Measurements from ENCODE around the gene BPIFB6.

The BPIFB6 gene

DNA sequence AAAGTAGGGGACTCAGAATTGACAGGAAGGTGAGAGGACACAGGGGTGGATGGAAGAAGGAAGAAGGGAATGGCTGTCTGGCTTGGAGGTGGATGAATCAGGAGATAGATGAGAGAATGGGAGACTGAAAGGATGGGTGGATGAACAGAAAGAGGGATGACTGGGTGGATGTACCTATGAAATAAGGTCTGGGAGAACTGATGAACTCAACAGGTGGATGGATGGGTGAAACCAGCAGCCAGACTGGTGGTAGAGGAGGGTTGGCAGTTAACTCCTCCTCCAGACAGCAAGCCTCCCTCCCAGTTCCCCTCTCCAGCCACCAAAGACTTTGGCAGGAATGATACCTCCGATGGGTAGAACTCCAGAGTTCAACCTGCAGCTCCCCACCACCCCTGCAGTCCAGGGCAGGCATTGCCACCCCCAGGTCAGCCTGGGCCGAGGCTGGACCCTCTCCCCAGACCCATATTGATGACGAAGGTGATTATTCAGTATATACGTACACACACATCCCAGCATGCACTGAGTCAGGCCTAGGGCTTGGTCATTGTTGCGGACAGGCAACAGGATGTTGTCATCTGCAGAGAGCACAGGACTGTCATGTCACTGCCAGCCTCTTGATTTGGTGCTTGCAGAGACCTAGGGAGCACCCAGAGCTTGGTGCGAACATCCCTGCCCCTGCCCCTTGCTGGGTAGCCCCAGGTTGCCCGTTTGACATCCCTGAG, 29.2 kb upstream of the BPIFB6 start:
- DNase-seq (ENCODE audit: low spot score): no peak

DNA sequence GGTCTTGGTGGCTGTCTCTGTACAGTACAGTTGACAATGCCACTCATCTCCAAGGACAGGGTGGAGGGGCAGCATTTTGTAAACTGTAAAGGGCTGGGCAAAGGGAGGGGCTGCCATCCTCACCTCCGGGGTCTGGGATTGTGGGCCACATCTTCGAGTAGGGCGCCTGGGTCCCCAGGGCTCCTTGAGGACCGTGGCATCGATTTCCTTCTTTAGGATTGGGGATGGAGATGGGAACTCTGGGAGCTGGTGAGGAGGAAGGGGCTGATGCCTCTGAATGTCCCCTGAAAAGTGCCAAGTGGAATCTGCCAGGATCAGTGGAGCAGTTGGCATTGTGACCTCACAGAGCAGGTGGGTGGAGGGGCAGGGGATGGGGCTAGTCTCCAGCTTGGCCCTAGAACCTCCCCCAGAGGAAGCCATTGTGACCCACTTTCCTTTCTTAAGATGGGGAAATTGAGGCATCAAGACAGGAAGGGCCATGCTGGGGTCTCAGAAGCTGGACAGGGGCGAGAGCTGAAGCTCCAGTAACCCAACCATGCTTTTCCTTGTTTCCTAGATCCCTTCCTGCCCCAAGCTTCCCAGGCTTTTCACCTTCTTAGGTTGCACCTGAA, 27.2 kb upstream of the BPIFB6 start, which contains the start of gene SUN5:
Gene SUN5 (minus strand): TSS at position 293 of the 611 bp plus-strand sequence. CDS start 93 bp downstream, at position 200.
- no peak for DNase-seq (ENCODE audit: low spot score)

DNA sequence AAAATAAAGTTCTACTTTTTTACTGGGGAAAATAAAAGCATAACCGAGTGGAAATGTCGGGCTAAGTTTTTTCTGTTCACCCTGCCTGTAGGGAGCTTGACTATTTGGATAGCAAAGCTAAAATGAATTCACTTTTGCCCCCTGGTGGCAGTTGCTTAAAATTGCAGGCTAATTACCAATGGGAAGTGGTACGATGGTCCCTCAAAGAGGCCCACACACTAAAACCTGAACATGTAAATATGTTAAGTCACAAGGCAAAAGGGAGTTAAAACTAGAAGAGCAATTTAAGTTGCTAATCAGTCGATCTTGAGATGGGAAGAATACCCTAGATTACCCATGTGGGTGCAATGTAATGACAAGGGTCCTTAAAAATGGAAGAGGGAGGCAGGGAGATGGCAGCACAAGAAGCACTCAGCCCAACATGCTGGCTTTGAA, 26.3 kb upstream of the BPIFB6 start:
- DNase-seq (ENCODE audit: low spot score): peak; percentile 29

DNA sequence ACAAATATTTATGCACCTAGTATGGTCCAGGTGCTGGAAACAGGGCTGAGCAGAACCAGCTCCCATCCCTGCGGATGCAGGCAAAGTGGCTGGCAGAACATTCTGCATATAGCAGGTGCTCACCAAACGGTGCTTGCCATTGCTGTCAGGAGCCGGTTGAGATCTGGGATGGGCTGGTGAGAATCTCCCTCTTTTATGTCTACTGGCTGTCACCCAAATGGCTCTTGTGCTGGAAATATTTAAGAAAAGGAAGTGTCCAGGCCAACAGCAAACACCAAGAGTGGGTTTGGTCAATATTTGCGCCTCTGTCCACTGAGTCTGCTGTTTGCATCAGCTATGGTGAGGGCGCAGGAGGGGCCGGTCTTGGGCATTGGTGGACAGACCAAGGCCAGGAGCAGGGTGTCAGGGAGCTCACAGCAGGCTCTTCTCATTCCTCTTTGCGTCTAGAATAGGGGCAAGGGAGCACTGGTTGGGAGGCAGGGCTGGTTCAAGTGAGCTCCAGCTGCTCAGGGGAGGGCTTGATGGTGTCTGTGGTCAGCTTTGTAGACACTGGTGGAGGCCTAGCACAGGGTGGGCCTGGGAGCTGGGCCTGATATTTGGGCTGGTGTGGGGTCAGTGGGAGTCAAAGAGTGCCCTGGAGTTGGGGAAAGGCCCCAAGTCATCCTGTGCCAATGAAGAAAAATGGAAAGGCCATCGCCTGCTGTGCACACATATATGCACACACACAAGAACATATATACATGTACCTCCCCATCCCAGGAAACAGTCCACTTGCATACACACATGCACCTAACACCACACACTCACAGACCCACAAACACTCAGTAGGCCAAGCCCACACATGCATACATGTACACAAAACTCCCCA, 25.3 kb upstream of the BPIFB6 start:
- no peak for DNase-seq (ENCODE audit: low spot score)

DNA sequence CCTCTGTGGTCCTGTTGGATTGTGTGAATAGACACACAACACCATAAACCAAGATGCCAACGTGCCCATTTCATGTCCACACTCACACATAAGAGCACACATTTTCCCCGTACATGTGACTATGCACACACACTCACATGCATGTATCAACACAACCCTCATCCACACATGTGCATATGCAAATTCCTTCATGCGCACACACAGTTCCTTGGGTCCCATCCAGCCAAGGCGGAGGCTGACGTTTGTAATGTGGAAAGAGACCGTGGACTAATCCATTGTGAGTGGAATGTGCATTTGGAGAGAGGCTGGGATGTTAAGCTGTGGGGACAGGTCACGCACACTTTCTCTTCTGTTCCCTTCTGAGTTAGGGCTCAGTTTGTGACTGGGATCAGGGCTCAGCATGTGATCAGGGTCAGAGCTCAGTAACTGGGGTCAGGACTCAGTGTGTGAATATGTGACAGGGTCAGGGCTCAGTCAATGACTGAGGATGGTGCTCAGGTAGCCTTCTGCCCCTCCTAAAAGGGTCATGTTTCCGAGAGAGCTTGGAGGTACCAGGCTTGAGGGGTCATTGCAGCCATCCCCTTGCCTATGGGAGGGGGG, 24.6 kb upstream of the BPIFB6 start:
- no peak for DNase-seq (ENCODE audit: low spot score)

DNA sequence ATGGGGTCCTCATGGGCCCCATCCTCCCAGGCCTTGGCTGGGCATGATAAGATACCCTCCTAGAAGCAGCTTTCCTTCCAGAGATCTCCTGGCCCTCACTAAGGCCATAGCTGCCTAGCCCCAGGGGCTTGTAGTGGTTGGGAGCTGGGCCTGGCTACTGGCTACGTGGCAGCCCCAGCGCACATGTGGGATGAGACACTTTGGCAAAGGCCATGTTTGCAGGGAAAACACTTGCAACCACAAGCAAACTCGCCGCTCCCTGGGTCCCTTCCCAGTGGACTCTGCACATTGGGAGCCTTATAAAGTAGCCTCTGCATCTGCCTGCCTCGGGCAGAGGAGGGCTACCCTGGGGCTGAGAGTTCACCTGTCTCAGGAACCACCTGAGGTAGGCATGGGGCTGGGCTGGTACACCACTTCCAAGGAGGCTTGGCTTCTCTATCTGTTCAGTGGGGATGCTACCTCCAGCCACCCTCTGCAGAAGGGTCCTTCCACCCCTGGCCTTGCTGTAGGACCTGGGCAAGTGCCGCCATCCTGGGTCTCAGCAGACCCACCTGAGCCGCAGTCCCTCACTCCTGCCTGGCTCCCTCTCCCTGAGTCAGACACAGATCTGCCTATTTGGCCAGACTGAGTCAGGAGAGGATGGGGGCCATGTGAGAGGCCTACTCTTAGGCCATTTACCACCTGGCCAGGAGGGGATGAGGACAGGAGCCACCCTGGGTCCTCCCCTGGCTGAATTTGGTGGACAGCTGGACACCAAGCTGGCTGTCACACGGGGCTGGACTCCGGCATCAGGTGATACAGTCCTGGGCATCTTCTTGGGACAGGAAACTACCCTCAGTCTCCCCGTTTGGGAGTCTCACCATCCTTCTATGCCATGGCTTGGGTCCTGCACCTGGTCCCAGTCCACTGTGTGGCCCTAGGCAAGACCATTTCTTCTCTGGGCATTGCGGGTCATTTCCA, 23.8 kb upstream of the BPIFB6 start, which contains the start of gene BPIFB2:
Gene BPIFB2 (plus strand): TSS at position 329 of the 960 bp plus-strand sequence. CDS start 871 bp downstream, outside the sequence.
- DNase-seq (ENCODE audit: low spot score): no peak

DNA sequence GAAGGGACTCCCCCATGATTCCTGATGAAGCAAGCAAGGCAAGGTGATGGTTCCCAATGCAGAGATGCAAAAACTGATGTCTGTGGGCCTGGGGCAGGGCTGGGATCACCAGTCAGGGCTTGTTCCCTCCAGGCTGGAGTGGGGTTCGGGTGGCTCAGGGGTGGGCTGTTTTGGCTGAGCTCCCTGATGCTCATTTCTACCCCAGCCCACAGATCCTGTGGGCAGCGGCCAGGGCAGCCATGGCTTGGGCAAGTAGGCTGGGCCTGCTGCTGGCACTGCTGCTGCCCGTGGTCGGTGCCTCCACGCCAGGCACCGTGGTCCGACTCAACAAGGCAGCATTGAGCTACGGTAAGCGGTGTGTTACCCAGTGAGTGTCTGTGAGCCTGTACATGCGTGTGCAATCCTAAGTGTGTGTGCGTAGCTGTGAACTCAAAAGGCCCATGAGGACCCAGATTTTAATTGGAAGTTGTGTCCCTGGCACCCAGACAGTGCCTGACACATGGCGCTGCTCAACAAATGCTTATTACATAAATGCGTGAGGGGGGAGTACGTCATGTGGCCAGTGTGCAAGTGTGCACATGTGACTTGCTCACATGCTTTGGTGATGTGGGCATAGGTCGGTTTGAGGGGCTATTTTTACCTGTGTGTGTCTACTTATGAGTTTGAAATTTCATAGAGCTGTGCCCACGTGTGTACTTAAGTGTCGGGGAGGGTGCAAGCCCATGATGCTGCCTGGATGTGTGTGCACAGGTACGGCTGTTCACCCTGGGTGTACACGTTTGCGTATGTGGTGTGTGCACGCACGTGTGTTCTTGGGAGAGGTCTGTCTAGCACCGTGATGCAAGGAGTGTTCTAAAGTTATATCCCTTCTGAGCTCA, 22.9 kb upstream of the BPIFB6 start:
- DNase-seq (ENCODE audit: low spot score): no peak

DNA sequence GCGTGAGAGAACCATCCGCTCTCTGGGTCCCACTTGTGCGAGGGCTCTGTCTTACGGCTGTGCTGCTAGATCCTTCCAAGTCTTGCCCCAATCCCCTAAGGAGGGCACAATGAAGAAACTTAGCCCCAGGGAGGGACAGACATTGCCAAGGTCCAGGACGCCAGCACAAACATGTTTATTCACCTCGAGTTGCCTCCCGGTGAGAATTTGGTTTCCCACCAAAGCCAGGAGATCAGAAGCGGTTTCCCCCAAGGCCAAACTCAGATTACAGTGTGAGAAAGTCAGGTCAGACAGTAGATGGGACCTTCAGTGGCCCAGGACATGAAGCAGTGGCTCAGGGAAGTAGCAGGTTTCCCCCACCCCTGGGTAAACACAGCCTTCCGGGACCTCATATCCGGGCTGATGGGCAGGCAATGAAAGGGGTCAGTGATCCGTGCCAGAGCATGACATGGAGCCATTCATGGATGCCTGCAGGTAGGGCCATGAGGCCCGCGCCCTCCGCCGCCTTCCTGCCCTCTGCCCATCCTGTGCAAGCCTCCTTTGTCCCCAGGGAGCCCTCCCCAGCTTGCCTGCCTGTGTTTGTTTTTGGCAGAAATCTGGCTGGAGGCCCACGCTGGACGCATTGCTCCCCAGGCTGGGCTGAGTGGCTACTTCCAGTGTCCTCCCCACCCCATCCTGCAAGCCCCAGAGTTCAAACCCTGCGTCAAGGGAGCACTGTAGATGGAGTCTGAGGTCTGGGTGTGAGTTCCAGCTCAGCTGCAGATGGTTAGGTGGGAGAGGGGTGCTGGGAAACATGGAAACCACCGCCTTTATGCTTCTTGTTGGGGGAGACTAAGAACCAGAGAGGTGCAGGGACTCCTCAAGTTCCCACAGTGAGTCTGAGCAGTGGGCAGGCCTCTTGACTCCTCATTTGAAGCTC, 22.0 kb upstream of the BPIFB6 start:
- DNase-seq (ENCODE audit: low spot score): no peak

DNA sequence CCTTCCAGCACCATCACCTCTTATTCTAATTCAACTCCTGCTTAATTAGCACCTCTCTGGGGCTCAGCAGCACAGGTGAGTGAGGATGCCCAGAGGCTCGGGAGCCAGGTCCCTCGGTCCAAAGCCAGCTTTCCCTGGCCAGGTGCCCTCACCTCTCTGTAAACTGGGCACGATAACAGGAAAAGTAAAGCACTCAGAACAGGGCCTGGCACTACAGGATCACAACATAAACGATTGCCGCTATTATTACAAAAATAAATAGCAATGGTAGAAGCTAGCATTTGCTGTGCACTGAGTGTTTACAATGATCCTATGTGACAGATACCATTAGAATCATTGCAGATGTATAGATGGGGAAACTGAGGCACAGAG, 21.3 kb upstream of the BPIFB6 start:
- no peak for DNase-seq (ENCODE audit: low spot score)

DNA sequence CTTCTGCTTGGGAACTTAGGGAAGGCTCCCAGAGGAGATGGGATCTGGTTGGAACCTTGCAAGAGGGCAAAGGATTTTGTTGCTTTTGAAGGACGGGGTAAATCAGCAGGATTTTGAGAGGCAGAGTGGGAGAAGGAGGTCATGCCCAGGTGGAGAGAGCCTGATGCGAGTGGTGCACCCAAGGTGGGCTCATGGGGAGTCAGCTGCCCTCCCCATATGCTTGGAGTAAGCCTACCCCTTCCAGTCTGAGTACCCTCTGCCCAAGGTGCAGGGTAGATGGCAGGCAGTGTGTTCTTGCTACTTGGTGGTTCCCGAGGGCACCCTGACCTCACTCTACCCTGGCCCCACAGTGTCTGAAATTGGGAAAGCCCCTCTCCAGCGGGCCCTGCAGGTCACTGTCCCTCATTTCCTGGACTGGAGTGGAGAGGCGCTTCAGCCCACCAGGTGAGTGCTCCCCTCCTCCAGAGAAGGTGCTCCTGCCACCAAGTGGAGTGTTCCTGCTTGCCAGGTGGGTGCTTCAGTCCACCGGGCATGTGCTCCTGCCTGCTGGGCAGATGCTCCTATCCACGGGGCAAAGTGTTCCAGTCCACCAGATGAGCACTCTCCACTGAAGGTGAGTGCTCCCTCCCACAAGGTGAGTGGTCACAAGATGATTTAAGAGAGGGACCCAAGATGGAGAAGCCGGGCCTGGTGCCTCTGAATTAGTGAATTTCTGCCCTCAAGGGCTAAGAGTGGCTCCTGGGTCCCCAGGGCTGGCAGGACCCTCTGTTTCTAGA, 20.6 kb upstream of the BPIFB6 start:
- DNase-seq (ENCODE audit: low spot score): no peak

DNA sequence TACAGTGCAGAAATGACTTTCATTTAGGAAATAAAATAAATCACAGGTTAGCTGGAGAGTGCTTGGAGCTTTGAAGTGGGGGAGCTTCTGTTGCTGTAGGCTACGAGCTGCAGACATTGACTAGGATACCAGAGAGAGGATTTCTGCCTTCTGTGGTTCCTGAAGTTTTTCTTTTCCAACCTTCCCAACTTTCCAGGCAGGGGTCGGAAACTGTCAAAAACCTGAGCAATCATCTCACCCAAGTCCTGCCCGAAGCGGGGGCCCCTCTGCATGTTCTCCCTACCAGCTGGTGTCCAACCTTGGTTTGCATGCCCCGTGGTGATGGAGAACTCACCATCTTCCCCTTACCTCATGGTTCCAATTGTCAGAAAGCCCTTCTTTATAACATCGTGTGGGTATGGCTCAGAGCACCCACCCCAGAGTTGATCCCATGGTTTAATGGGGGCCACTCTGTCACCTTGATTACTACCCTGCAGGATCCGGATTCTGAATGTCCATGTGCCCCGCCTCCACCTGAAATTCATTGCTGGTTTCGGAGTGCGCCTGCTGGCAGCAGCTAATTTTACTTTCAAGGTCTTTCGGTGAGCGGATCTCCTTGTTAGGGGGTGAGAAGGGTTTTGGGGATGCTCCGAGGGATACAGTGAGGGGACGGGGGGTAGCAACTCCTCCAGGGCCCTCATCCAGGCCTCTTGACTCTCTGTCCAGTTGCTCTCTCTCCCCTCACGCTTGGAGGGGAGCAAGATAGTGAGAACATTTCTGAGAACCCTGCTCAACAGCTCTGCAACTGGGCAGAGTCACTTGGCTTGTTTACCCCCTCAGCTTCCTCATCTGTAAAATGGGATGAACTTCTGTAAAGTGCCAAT, 18.9 kb upstream of the BPIFB6 start:
- DNase-seq (ENCODE audit: low spot score): no peak

DNA sequence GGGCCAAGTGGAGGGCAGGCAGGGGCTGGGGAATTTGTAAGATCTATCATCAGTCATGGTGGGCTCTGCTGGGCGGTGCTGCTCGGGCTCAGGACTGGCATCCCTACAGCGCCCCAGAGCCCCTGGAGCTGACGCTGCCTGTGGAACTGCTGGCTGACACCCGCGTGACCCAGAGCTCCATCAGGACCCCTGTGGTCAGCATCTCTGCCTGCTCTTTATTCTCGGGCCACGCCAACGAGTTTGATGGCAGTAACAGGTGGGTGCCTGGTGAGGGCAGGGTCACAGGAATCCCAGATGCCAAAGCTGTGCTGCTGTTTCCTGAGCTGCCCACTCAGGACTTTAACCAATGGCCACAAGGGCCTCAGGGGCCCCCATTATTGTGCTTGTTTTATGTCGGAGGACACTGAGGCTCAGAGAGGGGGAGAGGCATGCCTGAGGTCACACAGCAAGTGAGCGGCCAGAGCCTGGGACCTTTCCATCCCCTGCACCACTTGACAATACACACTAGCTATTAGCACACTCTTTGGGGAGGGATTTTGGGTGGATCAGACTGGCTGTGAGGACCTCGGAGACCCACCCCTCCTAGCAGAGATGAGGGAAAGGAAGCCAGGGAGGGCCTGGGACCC, 17.6 kb upstream of the BPIFB6 start:
- DNase-seq (ENCODE audit: low spot score): no peak

DNA sequence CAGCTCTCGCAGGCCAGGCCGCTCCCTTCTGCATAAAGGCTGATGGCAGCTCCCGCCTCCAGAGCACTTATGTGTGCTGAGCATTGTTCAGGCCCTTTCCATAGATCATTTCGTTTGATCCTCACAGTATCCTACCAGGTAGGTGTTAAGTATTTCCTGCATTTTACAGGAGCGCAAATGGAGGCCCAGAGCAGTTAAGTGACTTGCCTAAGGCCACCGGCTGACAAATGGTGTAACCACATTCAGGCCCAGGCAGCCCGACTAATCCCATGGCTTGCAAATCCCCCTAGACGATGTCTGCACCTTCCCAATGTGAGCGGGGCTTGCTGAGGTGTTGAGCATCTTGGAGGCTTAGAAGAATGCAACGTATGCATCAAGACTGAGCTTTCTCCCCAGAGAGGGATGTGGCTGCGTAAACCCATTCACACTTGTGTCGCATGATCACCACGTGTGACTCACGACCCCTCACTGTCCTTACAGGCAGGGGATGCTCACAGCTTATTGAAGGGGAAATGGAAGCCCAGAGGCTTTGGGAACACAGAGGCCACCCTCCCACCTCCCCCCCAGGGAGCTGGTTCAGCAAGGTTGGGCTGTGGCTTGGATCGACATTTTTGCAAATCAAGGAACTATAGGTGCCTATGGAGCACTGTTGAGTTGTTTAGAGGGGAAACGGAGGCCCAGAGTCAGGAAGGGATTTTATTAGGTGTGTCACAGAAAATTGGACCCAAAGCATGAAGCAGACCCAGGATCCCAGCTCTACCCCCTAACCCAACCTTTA, 16.9 kb upstream of the BPIFB6 start:
- no peak for DNase-seq (ENCODE audit: low spot score)

DNA sequence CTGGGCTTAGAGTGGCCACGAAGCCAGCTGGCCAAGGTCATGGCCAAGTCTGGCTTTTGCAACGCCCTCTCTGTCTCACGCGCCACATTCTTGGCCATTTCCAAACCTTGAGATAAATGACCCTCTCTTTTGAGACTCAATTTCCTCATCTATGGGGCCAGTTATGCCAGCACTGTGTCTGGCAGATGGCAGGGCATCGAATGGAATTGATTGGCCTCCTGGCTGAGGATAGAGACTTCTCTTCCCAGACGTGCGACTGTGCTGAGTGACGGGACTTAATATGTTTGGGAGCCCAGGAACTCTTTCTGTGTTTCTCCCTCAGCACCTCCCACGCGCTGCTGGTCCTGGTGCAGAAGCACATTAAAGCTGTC, 16.3 kb upstream of the BPIFB6 start:
- no peak for DNase-seq (ENCODE audit: low spot score)

DNA sequence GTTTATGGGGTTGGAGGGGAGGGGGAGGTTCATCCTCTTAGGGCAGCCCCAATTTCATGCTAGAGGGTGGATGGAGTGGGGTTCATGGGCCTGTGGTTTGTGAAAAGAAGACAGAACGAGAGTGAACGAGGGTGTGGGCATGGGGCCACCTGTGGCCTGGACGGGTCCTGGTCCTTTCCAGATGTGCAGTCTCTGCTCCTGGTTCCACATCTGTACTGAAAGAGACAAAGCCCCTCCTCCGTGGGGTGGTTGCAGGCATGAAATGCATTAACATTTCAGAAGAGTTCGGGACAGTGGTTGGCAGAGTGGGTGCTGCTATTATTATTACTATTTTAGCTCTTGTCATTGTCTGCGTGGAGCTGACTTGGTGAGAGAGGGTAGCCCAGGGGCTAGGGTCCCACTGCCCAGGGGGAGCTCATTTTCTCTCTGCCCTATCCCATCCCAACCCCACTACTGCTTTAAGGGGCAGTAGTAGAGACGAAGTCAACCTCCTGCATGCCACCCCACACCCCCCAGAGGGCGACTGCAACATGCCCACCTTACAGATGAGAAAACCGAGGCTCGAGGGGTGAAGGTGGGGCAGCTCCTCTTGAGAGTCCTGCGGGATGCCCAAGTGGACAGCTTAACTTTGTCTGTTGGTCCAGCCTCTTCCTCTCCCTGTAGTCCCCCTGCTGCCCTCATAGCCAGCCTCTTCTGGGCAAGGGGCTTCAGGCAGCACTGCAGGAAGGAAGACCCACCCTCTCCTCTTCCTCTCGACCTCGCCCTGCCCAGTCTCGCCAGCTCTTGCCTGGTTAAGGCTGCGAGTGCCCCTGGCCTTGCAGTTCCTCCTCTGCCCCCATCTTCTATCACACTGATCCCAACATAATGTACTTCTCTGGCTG, 15.5 kb upstream of the BPIFB6 start:
- no peak for DNase-seq (ENCODE audit: low spot score)
